Transverse colon (tissue), 4 donors: ENCODE results near the gene CCDC34.

Source experiments
- CTCF ChIP-seq, 5 experiments: fragments of 200-600 bp in 3 of 5; fragments of 450-650 bp in 2 of 5; sonication (generic) in 3 of 5; IDR thresholded peaks; 1 replicate in 2 of 5; 2 replicates in 3 of 5; pipeline ENCODE4 v1.5.1; 2016 to 2017; ENCODE audit warnings: antibody characterized with exemption in 5 of 5, inconsistent platforms in 3 of 5, mild to moderate bottlenecking in 2 of 5, moderate library complexity in 1 of 5
- POLR2A ChIP-seq: fragments of 450-650 bp; IDR thresholded peaks from one replicate; pipeline ENCODE4 v1.6.1; 2016; ENCODE audit warnings: antibody characterized with exemption, mild to moderate bottlenecking, moderate library complexity
- POLR2AphosphoS5 ChIP-seq, 3 donors: sonication (generic); formaldehyde crosslinking; IDR thresholded peaks; one replicate each; pipeline ENCODE4 v1.6.1; 2016; ENCODE audit warnings: antibody characterized with exemption in 3 of 3

- no peak for TF ChIP-seq POLR2AphosphoS5 (IDR thresholded peaks at IDR 0.05)
- TF ChIP-seq CTCF (IDR thresholded peaks at IDR 0.05): no peak
- TF ChIP-seq POLR2A: no peak
These were observed 28.5 kb upstream of the CCDC34 start for GRCh38 chr11:27391331-27392015.
